Prostate gland (tissue), 2 donors: Measurements from ENCODE around the gene P4HTM.

Source experiments
- POLR2AphosphoS5 ChIP-seq: sonication (generic); formaldehyde crosslinking; IDR thresholded peaks from one replicate; pipeline ENCODE4 v1.6.1; 2017; ENCODE audit warnings: antibody characterized with exemption
- TF ChIP-seq, protein P1 (sequence below), 4 experiments: fragments of 200-600 bp in 2 of 4; fragments of 450-650 bp in 2 of 4; sonication (generic) in 2 of 4; IDR thresholded peaks; 1 replicate in 3 of 4; 2 replicates in 1 of 4; pipeline ENCODE4 v1.5.1; 2016 to 2019; ENCODE audit warnings: antibody characterized with exemption in 4 of 4, mild to moderate bottlenecking in 2 of 4, moderate library complexity in 2 of 4

GRCh38 chr3:48949376-48949717 is 40.7 kb upstream of the P4HTM start:
- TF ChIP-seq, protein P1, sequence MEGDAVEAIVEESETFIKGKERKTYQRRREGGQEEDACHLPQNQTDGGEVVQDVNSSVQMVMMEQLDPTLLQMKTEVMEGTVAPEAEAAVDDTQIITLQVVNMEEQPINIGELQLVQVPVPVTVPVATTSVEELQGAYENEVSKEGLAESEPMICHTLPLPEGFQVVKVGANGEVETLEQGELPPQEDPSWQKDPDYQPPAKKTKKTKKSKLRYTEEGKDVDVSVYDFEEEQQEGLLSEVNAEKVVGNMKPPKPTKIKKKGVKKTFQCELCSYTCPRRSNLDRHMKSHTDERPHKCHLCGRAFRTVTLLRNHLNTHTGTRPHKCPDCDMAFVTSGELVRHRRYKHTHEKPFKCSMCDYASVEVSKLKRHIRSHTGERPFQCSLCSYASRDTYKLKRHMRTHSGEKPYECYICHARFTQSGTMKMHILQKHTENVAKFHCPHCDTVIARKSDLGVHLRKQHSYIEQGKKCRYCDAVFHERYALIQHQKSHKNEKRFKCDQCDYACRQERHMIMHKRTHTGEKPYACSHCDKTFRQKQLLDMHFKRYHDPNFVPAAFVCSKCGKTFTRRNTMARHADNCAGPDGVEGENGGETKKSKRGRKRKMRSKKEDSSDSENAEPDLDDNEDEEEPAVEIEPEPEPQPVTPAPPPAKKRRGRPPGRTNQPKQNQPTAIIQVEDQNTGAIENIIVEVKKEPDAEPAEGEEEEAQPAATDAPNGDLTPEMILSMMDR (IDR thresholded peaks at IDR 0.05), result no peak
- no peak for TF ChIP-seq POLR2AphosphoS5
